ENCODE measurements around the gene TPX2. TPM values are rescaled to one million over a fixed set of nuclear protein-coding genes. Genes with fewer than 3 reads are reported as not detected.

TPX2 gene
- polyA plus RNA-seq, 1 donor (not counting 4 experiments of a cell fraction or from before 2014, with no cell fraction given): 31.5 TPM

DNA sequence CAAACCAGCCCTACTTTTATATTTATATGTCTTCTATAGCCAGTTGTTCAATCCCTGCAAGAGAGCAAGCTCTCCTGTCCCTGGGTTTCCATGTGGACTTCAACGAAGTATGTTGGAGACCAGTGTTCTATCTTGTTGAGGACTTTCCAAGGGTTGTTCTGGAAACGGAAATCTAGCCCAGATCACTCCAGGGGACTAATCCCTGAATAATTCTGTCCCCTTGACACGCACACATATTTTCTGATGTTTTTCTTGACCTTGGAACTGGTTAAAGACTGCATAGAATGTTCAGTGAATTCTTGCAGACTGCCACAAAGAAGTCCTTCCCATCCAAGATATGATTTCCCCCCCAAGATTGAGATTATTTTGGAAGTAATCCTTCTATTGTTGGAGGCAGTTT is 70.6 kb downstream of the TPX2 start:
- Histone ChIP-seq H2AFZ (ENCODE audit: control insufficient read depth, low read length) (no peak overlapping the region), H3K36me3 (ENCODE audit: control insufficient read depth in 2 of 2, extremely low read depth in 1 of 2, insufficient read depth in 2 of 2, low read length in 2 of 2) (peaks cover 0 to 4% of the 10 kb centered on the region in 2 experiments), H4K20me1 (ENCODE audit: control insufficient read depth, extremely low read depth, insufficient read depth, low read length) (peaks cover 2% of the 10 kb centered on the region), H3K9me1 (ENCODE audit: control insufficient read depth, extremely low read depth, insufficient read depth, low read length) (peaks cover 2% of the 10 kb centered on the region), H3K4me1 (ENCODE audit: control insufficient read depth, extremely low read depth, insufficient read depth, low read length) (peaks cover 5% of the 10 kb centered on the region), H3K9me3 (ENCODE audit: control insufficient read depth, low read depth, low read length) (no peaks in the 10 kb centered on the region), H3K4me3 (ENCODE audit: control insufficient read depth in 2 of 3, extremely low read depth in 1 of 3, insufficient read depth in 2 of 3, low read depth in 1 of 3, low read length in 3 of 3) (no peak overlapping the region), H3K79me2 (ENCODE audit: control insufficient read depth, insufficient read depth, low read length) (no peaks in the 10 kb centered on the region), H3K9ac (ENCODE audit: control insufficient read depth, extremely low read depth, insufficient read depth, low read length) (no peak overlapping the region), H3K4me2 (ENCODE audit: control insufficient read depth, extremely low read depth, insufficient read depth, low read depth, low read length) (no peak overlapping the region), H3K27ac (ENCODE audit: control insufficient read depth, insufficient read depth, low read length) (no peak overlapping the region), H3K27me3 (ENCODE audit: control insufficient read depth, extremely low read depth, insufficient read depth, low read length) (no peaks in the 10 kb centered on the region)
- dilution Hi-C loops (cut with MboI; ENCODE audit: extremely low pct_ligation_motif_present, low sequenced_read_pairs): no loop called here
- DNase-seq (ENCODE audit: low read depth, low spot score) (no peak), FAIRE-seq (no peak)
- TF ChIP-seq, protein P1, sequence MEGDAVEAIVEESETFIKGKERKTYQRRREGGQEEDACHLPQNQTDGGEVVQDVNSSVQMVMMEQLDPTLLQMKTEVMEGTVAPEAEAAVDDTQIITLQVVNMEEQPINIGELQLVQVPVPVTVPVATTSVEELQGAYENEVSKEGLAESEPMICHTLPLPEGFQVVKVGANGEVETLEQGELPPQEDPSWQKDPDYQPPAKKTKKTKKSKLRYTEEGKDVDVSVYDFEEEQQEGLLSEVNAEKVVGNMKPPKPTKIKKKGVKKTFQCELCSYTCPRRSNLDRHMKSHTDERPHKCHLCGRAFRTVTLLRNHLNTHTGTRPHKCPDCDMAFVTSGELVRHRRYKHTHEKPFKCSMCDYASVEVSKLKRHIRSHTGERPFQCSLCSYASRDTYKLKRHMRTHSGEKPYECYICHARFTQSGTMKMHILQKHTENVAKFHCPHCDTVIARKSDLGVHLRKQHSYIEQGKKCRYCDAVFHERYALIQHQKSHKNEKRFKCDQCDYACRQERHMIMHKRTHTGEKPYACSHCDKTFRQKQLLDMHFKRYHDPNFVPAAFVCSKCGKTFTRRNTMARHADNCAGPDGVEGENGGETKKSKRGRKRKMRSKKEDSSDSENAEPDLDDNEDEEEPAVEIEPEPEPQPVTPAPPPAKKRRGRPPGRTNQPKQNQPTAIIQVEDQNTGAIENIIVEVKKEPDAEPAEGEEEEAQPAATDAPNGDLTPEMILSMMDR (optimal IDR thresholded peaks at IDR 0.05 in 1 of 3, IDR thresholded peaks at IDR 0.05 in 1 of 3, conservative IDR thresholded peaks at IDR 0.05 in 1 of 3; ENCODE audit: extremely low read depth in 1 of 3, insufficient read depth in 2 of 3, low read length in 3 of 3): no peak

DNA sequence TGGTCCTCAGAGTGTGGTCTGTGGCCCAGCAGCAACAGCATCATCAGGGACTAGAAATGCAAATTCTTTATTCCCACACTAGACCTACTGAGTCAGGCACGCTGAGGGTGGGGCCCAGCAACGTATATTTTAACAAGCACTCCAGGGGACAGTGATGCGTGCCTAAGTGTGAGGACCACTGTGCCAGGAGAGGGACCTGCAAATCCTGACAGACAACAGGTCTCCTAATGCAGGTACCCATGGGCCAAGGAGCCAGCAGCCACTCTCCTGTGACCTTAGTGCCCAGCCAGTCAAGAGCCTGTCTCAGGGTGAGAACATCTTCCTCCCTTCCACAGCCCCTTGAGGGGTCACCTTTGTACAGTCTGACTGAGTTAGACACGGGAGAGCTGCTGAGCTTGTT is 72.1 kb downstream of the TPX2 start:
- Histone ChIP-seq H3K9ac (ENCODE audit: control insufficient read depth, extremely low read depth, insufficient read depth, low read length) (no peak overlapping the region), H3K9me3 (ENCODE audit: control insufficient read depth, low read depth, low read length) (no peaks in the 10 kb centered on the region), H3K79me2 (ENCODE audit: control insufficient read depth, insufficient read depth, low read length) (no peaks in the 10 kb centered on the region), H3K4me2 (ENCODE audit: control insufficient read depth, extremely low read depth, insufficient read depth, low read depth, low read length) (no peak overlapping the region), H3K27ac (ENCODE audit: control insufficient read depth, insufficient read depth, low read length) (no peak overlapping the region), H3K36me3 (ENCODE audit: control insufficient read depth in 2 of 2, extremely low read depth in 1 of 2, insufficient read depth in 2 of 2, low read length in 2 of 2) (peaks cover 0 to 2% of the 10 kb centered on the region in 2 experiments), H3K4me1 (ENCODE audit: control insufficient read depth, extremely low read depth, insufficient read depth, low read length) (peaks cover 5% of the 10 kb centered on the region), H2AFZ (ENCODE audit: control insufficient read depth, low read length) (no peak overlapping the region), H4K20me1 (ENCODE audit: control insufficient read depth, extremely low read depth, insufficient read depth, low read length) (peaks cover 2% of the 10 kb centered on the region), H3K27me3 (ENCODE audit: control insufficient read depth, extremely low read depth, insufficient read depth, low read length) (no peaks in the 10 kb centered on the region), H3K9me1 (ENCODE audit: control insufficient read depth, extremely low read depth, insufficient read depth, low read length) (peaks cover 2% of the 10 kb centered on the region), H3K4me3 (ENCODE audit: control insufficient read depth in 2 of 3, extremely low read depth in 1 of 3, insufficient read depth in 2 of 3, low read depth in 1 of 3, low read length in 3 of 3) (no peak overlapping the region)
- dilution Hi-C loops (cut with MboI; ENCODE audit: extremely low pct_ligation_motif_present, low sequenced_read_pairs): no loop called here
- TF ChIP-seq, protein P1 (optimal IDR thresholded peaks at IDR 0.05 in 1 of 3, IDR thresholded peaks at IDR 0.05 in 1 of 3, conservative IDR thresholded peaks at IDR 0.05 in 1 of 3; ENCODE audit: extremely low read depth in 1 of 3, insufficient read depth in 2 of 3, low read length in 3 of 3): no peak
- no peak for TF ChIP-seq EZH2 (IDR thresholded peaks at IDR 0.05; ENCODE audit: low read length)
- DNase-seq (ENCODE audit: low read depth, low spot score) (no peak), FAIRE-seq (no peak)

All from keratinocyte (primary cell).